Activated naive CD4-positive, alpha-beta T cell (primary cell): ENCODE measurements around the gene MICAL2.

Experiments used
- DNase-seq, 4 experiments: peaks; one replicate each; lab custom pipeline; 2025; lab: John Stamatoyannopoulos, UW

The MICAL2 gene

DNA sequence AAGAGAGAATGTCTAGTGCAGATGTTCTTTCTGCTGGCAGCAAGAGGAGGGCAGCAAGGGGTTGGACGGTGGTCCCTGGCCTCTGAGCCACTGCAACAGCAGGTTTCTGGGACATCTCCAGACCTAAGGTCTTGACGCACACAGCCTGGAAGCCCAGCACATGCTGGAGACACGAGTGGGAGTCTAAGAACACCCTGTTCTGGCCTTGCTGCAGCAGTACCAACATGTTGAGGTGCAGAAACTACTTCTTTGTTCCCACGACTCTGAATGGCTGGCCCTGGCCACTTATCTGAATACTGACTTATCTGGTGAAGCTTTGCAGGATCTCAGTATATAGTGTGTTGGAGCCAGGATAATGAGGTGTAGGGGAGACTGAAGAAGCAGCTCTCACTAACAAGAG is 6.8 kb downstream of the MICAL2 start:
- DNase-seq: no peak

DNA sequence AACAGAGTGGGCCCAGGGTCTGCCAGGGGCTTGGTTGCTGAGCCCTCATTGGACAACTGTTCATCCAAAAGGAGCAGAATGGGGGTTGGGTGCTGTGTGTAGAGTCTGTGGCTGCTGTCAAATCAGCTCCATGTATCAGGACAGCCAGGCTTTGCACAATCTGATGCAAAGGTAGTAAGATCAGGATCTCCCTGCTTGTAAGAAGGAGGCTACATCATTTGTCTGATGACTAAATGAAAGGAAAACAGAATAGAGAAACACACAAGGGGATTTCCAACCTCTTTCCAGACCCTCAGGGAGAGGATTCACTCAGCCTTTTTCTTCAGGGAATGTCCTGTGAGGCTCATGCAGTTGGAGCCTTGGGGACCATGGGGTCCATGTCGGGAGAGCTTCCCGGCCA is 7.2 kb downstream of the MICAL2 start:
- DNase-seq: no peak

DNA sequence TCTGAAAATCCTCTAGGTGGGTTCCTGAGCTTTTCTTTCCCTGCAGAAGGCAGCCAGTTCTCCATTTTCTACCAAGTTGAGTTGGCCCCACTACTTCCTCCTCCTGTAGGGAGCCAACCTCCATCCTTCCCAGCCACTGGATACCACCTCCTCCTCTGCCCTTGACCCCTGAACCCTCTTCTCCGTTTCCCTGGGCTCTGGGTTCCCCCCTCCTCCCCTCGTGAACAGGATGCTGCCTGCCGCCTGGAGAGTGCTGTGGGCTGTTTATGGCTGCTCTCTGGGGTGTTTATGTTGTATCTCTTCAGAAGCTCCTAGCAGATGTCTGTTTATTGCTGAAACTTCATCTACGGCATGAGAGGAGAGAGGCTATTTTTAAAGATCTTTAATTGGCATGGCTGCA is 8.6 kb downstream of the MICAL2 start:
- no peak for DNase-seq

DNA sequence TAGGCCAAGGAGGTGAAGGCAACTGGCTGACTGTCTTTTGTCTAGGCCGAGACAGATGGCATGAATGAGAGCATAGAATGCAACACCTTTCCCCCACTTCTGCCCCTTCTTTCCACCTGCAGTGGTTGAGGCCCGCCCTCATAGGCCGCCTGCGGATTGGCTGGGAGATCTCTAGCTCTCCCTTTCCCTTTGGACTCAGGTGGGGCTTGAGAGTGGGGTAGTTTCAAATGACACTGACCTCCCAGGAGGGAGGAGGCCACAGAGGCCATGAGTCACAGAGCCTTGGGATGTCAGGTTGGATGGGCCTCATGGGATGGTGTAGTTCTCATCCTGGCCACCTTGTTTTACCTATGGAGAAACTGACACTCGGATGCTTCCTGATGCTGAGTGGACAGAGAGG is 9.1 kb downstream of the MICAL2 start:
- no peak for DNase-seq

DNA sequence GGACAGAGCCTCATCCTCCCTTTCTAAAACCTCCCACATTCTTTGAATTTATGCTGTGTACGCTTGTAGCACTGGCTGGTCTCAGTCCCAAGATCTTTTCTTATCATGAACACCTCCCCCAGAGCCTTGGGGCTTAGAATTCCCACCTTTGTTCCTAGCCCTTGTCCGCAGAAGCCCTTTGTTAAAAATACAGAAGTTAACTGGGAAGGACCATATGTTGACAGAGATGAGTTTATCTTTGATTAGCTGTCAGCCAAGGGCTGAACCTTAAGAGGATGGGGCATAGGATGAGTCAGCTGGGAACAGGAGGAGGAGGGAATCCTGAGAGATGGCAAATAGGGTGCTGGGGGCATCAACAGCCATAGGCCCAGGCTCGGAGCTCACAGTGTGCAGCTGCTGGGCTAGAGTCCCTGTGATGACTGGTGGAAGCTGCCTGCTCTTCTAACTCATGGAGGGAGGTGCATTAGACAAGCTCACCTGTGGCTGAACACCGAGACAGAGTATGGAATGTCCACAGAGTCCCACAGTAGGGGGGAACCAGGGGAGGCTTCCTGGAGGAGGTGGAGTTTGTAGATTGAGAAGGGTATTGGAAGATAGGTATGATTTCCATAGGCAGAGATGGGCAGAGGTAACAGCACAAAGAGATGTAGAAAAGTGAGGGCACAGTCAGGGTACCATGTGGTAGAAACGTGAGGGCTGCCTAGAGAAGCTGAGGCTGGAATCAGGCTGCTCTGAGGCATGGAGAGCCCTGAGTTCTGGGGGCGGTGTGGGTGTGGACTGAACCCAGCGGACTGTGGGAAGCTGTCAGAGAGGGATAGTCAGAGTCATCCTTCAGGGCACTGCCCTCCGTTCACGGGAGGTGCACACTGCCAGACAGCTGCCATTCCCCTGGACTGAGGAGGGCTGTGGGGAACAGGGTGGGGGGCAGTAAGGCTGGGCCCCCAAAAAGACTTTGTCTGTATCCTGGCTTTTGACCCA is 9.9 kb downstream of the MICAL2 start:
- DNase-seq: no peak

DNA sequence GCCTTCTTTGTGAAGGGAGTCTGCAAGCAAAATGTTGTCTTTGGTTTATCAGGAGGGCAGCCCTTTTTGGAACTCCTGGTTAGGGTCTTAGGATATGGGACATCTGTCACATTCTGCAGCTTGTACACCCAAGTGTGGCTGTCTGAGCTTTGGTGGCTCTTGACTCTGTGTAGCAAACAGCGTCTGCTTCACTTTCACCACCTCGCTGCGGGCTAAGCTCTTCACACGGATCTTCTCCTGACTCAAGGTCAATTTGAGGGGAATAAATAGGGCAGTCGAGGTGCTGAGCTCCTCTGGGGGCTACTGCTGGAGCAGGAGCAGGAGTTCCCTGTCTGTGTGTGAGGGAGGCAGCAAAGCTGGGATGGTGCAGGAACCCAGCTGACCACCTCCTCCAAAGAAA is 10.6 kb downstream of the MICAL2 start:
- DNase-seq: no peak

DNA sequence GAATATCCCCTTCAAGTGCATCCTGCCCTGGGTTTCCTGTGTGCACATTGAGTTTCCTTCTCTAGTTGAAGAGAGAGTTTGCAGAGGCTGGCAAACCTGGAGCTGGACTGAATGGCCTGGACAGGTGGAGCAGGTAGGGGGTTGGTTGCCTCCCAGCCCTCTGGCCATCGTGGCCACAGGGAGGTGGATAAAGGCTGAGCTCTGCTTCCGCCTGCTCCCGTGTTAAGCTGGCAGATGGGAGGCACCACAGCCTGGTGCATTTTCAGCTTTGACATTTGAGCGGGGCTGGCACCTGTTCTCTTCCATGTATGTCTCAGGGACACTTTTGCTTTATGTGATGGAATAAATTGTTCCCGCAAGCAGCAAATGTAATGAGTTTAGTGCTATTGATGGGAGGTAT is 11.1 kb downstream of the MICAL2 start:
- no peak for DNase-seq

DNA sequence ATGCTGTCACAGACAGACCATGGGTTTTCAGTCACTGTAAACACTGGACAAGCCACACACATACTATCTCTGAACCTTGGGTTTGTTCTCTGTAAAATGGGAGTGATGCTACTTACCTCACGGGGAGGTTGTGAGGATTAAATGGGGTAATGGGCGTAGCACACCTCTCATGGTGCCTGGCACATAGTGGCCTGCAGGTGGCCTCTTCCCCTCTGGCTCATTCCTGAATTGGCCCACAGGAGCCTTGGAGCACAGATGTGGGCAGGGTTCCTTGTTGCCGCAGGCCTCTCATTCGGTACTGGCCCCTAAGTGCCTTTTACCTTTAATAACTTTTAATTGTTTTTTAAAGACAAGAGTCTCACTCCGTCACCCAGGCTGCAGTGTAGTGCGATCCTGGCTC is 11.7 kb downstream of the MICAL2 start:
- DNase-seq: no peak

DNA sequence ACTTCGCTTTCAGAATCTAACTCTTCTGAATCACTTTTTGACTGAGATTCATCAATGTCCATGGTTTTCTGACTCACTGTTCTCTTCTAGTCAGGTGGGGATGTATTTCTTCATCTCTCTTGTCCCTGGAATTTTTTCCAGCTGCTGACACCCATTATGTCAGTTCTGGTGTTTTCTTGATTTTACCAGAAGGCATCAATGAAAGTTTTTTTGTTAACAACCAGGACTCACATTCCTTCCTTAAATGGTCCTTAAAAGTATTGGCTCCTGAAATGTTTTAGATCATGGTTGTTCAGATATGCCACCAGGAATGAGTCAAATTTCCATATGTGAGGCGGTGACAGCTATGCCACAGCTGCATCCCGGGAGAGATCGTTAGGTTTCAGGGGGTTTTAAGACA is 12.9 kb downstream of the MICAL2 start:
- no peak for DNase-seq

DNA sequence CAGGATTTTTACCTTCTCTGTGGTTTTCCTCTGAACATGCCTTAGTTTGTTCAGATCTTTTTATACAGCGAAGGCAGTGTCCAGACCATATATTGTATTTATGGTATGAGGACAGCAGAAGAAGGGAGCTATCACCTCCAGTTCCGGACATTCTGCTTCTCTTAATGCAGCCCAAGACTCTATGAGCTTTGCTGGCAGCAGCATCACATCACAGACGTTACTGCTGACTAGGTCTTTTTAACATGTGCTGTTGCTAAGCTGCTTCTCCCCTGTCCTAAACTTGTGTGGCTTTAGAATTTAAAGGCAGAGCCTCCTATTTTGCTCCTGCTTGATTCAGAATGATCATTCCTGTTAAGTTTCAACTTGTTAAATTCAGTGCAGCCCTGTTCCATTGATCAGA is 13.4 kb downstream of the MICAL2 start:
- DNase-seq: no peak

DNA sequence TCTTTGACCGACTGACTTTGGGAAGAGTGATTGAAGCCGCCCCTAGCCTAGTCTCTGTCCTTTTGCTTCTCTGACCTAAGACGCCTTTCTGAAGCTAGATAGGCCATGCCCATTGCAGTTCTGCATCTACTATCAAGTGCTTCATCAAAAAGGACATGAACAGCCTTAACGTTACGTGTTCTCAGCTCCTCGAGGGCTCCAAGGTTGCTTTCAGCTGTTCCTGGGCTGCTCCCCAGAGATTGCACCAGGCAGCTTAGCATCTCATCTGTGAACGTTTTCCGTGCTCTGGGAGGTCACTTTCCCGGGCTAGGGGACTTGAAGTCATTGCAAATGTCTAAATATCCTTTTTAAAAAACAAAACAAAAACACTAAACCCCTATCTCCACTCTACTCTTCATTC is 13.9 kb downstream of the MICAL2 start:
- no peak for DNase-seq

DNA sequence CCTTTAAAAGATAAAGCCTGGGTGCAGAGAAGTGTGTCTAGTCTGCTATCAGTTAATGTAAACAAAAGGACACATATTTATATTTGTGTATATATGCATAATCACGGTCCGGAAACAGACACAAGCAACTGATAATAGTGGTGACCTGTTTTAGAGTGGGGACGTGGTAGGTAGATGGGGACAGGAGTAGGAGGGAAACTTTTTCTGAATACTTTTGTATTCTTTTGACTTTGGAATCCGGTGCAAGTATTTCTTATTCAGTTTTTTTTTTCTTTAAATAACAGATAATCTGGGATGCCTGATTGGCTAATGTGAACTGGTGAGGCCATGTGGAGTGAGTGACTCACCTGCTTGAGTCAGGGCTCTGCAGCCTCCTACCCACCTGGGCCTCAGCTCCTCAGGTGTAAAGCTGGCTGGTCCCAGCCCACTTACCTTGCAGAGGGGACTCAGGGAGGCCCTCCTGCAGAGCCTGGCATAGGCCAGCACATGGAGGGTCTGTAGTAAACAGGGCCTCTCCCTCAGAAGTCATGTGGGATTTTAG is 15.3 kb downstream of the MICAL2 start:
- DNase-seq: no peak

DNA sequence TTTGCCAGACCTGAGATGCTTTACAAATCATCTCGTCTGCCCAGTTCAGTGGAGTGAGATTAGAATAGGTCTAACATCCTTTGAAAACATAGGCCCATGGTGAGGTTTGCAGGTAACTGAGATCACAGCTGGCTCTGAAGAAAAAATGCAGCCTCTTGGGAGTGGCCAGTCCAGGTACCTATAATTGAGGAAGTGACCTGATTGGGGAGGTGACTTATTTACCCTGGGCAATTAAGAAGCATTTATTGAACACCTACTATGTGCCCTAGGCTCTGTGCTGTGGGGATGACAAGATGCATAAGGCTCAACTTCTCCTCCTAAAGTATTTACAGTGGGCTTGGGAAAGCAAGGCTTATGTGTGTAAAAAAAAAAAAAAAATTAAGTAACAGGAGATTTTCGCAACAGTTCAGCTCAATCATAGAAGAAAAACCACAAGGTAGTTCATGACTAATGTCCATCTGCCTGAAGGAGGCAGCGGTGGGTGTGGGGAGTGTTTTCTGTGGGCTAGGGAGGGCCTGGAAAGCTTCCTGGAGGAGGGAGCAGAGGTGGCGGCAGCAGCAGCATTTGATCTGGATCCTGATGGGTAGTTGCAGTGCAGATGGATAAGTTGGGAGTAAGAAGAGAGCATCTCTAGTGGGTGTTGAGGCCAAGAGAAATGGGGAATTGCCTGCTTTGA is 16.1 kb downstream of the MICAL2 start:
- DNase-seq: no peak

DNA sequence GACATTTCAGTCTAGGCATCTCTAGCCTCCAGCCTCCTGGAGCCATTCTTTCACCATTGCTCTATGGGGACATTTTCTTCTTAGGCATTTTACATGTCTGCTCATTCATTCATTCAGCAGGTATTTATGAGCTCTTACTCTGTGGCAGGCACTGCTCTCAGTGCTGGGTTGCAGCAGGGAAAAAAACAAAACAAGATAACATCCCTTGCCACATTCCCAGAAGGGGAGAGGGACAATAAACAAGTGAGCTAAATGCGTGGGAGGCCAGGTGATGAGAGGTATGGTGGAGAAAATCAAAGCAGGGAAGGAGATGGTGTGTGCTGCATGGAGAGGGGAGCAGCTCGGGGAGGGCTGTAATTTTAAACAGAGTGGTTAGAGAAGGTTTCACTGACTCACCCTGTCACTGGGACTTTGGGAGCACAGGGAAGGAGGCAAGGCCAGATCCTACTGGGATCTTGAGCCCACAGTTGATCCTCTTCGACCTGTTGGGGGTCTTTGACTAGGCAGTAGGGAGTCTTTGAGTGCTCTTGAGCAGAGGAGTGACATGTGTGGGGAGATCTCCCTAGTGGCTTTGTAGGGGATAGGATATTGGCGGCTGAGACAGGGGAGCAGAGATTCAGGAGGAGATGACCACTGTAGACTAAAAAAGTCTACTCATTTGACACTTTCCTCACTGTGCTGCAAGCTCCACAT is 17.0 kb downstream of the MICAL2 start:
- no peak for DNase-seq

DNA sequence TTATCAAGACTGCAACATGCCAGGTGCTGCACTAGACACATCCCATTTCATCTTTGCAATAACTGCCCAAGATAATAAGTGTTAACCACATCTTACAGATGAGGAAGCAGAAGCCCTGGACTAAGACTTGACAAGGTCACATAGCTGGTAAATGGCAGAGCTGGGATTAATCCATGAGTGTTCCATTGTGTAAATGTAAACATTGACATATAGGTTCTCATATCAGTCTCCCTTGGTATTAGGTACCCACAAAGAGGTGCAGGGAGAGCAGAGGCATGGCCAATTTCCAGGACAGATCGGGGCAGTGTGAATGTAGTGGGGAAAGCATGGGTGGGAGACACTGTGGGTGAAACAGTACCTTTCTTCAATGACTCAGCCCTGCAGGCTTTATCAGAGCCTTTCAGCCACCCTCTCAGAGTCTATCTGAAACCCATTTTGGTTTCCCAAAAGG is 17.9 kb downstream of the MICAL2 start:
- DNase-seq: no peak

DNA sequence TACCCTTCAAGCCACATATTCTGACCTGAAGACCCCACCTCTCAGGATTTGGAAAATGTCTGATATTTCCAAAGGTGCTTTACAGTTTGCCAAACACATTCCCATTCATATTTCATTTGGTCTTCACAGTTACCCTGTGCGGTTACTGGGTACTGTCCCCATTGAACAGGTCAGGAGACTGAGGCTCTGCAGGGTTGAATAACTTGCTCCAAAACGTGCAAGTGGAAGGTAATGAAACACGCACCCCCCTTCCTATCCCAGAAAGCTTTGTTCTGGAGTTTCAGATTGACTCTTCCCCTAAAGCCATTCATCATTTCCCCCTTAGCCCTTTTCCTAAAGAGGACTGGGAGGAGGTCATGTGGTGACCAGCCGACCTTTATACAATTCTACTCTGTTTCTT is 18.8 kb downstream of the MICAL2 start:
- DNase-seq: no peak

DNA sequence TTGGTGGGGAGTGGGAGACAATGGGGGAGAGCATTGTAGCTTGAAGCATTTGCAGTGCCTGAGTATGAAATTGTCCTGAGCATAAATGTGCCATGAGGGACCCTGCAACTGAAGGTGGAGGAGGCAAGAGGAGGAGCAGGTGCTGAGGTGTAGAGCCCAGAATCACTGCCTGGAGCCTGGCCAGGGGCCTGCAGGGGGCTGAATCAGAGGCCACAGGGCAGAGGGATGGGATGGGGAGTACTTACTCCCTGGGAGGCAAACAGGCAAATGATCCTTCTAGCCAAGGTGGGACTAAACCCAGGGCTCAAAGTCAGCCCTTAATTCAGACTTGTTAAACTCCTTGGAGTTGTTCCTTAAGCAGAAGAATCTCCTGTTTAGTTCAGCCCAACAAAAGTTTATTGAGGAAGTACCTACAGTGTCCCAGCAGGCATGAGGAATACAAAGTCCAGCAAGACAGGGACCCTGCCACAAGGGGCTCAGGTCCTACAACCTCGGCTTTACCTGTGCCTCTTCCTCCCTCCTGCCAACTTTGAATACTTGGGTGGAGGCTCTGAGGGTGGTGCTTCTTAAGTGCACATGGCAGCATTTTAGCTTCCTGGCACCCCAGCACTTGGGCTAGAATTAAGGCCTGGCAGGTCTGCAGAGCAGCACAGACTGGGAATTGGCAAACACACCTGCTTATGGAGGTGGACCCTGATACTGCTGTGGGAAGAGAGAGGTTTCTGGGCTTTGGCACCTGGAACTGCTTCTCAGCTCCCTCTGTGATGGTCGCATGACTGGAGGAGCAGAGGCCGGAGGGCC is 20.0 kb downstream of the MICAL2 start:
- DNase-seq: no peak

DNA sequence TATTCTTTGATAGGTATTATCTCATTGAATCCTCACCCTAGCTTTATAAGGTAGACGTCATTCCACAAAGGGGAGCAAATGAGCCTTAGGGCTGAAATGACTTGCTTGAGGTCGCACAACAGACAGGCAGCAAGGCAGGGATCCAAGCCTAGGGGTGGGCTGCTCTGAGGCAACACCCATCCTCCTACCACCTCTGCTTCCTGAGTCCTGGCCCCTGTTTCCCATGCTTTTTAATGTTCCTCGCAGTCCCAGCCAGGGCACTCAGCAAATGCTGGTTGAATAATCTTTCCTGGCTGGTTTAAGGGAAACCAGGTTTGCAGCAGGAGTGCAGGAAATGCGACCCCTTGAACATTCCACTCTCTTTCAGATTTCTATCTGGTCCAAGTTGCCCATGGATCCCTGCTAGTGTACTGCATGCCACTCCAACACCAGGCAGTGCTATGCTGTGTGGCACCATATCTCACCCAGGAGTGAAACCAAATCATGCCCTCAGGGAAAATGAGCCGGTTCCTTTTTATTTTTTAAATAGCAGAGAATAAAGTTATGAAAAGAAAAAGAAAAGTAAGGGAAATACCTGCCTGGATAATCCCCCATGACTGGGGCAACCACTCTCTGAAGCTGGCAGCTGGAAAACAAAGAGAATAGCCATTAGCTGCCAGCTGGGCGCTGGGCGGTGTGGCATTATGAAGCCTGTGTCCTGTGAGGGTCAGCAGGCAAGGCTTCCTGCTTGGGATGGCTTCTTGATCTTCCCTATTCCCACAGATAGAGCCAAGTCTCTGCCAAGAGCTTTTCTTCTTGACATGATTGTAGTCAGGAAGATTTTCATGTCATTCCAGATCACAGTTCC is 21.8 kb downstream of the MICAL2 start:
- DNase-seq: no peak

DNA sequence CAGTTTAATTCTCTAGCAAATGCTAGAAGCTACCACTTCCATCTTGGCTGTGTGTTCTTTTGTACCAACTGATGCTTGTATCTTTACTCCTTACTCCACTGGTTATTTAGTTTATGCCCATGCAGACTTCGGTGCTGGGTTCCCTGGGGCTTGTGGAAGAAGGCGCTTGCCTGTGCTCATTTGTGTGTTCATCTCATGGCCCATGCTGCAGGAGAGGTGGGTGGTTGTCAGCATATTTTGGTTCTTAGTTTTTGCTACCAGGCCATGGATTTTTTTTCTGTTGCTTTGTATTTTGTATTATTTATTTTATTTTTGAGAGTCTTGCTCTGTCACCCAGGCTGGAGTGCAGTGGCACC is 22.4 kb downstream of the MICAL2 start:
- no peak for DNase-seq

DNA sequence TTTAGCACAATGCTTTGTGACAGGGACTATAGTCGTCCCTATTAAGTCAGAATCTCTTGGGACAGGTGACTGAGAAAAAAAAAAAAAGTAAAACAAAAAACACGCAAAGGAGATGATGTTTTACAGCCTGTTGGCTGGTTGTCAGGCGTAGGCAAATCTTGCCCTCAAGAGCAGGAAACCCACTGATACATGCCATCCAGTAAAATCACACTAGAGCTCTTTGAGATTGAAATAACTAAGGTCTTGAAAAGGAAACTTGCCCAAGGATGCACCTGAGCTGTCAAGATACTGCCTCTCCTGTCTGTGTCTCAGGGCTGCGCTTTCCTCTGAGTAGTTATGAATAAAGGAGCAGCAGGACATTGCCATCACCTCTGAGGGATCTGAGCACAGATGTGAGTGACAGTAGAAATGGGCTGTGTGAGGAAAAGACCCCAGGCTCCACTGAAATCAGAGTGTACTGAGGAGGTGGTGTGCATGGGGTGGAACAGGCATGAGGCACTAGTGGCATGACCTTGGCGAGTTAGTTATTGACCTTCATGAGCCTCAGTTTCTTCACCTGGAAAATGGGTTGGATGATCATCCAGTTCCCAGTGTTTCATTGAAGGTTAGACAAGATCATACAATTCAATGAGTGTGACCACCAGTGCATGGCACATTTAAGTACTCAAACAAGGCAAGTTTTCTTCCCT is 23.3 kb downstream of the MICAL2 start:
- no peak for DNase-seq
